GM12874 (cell line): ENCODE measurements around the gene CPT2.

ENCODE experiments used
- CTCF ChIP-seq: IDR thresholded peaks from 2 replicates; pipeline ENCODE4 v1.5.1; 2011; ENCODE audit warnings: low read depth, mild to moderate bottlenecking, control low read depth, low read length, moderate library complexity; ENCODE audit not compliant: insufficient read depth

Gene CPT2

GRCh38 chr1:53210352-53210751, 13.7 kb downstream of the CPT2 start:
- no peak for TF ChIP-seq CTCF

GRCh38 chr1:53210954-53211353, 14.3 kb downstream of the CPT2 start:
- TF ChIP-seq CTCF, result no peak

- TF ChIP-seq CTCF, result no peak
Measured at GRCh38 chr1:53214376-53214940, 17.8 kb downstream of the CPT2 start.

- TF ChIP-seq CTCF, result no peak
Measured at GRCh38 chr1:53218201-53218600, 21.6 kb downstream of the CPT2 start.

- TF ChIP-seq CTCF, result no peak
Measured at GRCh38 chr1:53219711-53220110, 23.1 kb downstream of the CPT2 start.

- no peak for TF ChIP-seq CTCF
Measured at GRCh38 chr1:53220171-53220961, 23.7 kb downstream of the CPT2 start, which contains the start of gene CZIB. Gene CZIB (minus strand): TSS chr1:53220634. CDS start chr1:53220575, 59 bp downstream.

GRCh38 chr1:53220962-53221286, 24.3 kb downstream of the CPT2 start:
- no peak for TF ChIP-seq CTCF
